Choroid plexus epithelial cell (primary cell): ENCODE measurements around the gene DEGS2.

Source experiments
- DNase-seq: peaks from one replicate; pipeline ENCODE4 v3.0.0-alpha.2; 2010; ENCODE audit warnings: low read depth
- H3K4me3 ChIP-seq: 2 replicates; pipeline ENCODE4 v1.5.1; 2011; ENCODE audit warnings: low read depth, mild to moderate bottlenecking, control low read depth, low read length, moderate library complexity
- TF ChIP-seq, protein P1 (sequence below): conservative IDR thresholded peaks from 2 replicates; pipeline ENCODE4 v1.5.1; 2011; ENCODE audit warnings: low read depth, mild to moderate bottlenecking, control low read depth, inconsistent platforms, low read length, moderate library complexity

Gene DEGS2

DNA sequence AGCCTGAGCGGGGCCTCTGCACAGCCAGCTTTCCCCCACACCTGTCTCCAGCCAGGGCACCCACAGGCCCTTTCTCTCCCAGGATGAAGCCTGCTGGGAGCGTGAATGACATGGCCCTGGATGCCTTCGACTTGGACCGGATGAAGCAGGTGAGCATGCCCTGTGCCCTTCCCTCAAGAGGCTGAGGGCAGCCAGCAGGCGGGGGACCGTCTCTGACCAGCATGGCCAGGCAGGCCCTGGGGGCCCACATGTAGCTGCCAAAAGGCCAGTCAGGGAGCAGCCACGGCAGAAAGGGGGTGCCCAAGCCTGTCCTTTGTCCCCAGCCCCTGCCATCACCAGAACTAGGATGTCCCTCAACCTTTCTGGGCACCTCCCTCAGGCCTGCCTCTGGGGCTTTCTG, 18.3 kb downstream of the DEGS2 start:
- TF ChIP-seq, protein P1, sequence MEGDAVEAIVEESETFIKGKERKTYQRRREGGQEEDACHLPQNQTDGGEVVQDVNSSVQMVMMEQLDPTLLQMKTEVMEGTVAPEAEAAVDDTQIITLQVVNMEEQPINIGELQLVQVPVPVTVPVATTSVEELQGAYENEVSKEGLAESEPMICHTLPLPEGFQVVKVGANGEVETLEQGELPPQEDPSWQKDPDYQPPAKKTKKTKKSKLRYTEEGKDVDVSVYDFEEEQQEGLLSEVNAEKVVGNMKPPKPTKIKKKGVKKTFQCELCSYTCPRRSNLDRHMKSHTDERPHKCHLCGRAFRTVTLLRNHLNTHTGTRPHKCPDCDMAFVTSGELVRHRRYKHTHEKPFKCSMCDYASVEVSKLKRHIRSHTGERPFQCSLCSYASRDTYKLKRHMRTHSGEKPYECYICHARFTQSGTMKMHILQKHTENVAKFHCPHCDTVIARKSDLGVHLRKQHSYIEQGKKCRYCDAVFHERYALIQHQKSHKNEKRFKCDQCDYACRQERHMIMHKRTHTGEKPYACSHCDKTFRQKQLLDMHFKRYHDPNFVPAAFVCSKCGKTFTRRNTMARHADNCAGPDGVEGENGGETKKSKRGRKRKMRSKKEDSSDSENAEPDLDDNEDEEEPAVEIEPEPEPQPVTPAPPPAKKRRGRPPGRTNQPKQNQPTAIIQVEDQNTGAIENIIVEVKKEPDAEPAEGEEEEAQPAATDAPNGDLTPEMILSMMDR: no peak
- DNase-seq: no peak
- no peak overlapping the region for H3K4me3 ChIP-seq

DNA sequence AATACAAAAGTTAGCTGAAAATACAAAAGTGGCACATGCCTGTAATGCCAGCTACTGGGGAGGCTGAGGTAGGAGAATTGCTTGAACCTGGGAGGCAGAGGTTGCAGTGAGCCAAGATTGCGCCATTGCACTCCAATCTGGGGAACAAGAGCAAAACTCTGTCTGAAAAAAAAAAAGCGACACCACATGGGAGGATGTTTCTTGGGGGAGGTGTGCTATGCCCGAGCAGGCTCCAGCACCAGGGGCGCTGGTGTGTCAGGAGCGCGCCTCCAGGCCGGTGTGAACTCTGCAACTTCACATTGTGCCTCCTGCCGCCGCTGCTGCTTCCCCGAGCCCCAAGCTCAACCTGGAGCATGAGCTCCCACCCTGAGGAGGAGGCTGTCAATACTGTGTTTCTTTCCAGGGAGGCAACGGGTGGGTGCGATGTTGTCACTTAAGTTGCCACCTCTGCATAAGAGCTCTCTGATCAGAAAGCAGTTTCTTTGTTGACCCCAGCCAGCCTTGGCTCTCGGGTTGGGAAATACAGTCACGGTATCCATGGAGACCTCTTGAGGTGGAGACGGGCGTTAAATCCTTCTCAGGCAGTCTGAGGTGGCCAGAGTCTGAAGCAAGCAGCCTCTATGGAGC, 18.9 kb downstream of the DEGS2 start:
- TF ChIP-seq, protein P1: peak; percentile 35
- peak; percentile 38 for DNase-seq

DNA sequence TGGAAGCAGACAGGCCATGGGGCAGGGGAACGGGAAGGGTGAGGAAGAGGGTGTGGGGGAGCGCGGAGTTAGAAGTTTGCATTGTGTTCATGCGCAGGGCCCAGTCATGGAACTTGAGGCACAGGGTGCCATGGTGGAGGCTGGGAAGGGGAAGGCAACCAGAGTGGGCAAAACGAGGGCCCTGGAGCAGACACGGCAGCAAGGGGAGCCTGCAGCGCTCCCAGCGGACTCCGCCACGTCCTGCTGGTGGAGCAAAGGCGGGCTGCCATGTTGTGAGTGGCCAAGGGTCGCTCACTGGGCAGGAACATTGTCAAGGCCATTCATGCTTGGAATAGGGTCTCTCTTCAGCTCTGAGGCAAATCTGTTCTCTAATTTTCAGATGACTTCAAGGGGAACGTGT, 20.5 kb downstream of the DEGS2 start:
- no peak overlapping the region for H3K4me3 ChIP-seq
- TF ChIP-seq, protein P1: no peak
- no peak for DNase-seq

More for the DNA sequence above, 18.9 kb downstream of the DEGS2 start:
- H3K4me3 ChIP-seq: no peak overlapping the region

DNA sequence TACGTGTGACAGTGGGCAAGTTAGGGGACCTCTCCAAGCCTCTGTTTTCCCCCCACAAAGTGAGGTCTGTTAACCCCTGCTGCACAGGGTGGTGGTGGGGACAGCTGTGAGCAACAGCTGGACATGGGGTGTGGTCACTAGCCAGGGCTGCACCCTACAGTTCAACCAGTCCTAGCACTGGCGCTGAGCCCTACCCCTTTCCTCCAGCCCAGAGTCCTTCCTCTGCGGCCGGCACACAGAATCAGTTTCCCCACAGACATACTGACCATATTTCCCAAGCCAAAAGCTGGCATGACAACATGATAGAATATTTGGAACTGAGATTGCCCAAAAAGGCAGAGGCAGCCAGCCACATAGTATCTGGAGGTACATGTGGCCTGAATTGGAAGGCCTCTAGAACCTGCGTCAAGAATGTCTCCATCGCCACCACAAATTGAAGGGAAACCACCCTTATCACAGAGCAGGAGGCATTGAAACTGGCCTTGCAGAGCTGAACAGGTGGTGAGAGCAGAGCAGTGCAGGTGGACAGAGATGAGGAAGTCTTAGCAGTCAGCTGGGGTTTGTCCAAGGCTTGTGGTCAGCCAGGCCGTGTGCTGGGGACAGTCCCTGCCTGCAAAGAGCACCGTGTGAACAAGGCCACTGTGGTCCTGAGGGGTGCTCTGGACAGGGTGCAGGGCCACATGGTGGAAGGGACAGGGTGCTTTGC, 21.2 kb downstream of the DEGS2 start:
- H3K4me3 ChIP-seq: no peak overlapping the region
- DNase-seq: no peak
- TF ChIP-seq, protein P1: no peak

DNA sequence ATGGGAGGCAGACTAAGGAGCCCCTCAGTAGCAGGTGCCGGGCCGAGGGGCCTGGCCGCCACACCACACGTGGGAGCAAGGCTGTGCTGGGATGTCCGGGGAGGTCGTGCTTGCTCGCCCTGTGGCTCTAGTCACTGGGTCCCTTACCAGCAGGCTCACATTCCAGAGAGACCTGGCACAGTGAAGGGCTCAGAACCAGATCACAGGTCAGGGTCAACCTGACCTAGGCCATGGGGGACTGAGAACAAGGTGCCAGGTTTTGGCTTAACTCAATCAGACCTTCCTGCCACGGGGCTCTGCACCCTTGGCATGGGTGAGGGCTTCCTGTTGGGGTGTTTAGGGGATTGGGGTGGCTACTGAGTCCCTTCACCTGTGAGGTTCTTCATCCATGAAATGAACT, 22.3 kb downstream of the DEGS2 start:
- TF ChIP-seq, protein P1: no peak
- no peak overlapping the region for H3K4me3 ChIP-seq
- no peak for DNase-seq

DNA sequence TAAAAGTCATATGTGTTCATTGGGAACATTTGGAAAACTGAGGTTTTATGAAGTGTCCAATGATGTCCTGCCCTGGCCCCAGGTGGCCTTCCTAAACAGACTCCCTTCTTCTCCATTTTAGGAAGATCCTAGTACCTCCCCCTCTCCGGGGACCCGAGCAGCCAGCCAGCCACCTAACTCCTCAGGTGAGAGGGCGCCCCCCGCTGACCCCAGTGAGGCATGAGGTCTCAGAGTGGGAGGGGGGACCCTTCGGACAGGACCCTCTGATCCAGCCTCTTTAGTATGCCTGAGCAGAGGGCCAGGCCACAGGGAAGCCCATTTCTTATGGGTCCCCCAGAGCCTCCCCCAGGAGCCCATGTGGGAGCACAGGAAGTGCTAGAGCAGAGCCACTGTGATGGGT, 23.7 kb downstream of the DEGS2 start:
- TF ChIP-seq, protein P1: no peak
- no peak overlapping the region for H3K4me3 ChIP-seq
- DNase-seq: no peak

DNA sequence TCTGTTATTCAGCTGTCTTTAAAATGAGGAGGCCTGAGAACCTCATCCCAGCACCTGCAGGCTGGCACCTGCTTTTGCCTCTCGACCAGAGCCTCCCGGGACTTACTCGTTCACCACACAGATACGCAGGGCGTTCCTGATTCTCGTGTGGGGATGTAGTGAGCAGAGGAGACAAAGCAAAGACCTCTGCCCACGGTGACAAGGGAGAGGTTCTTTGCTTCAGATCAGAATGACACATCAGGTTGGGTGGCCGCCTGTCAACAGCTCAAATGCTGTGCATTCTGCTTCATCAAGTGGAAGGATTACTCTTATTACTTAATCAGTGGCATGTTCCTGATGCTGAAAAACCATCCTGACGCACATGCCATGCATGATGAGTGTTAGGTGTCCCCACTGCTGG, 24.4 kb downstream of the DEGS2 start:
- H3K4me3 ChIP-seq: no peak overlapping the region
- TF ChIP-seq, protein P1: no peak
- no peak for DNase-seq
